ENCODE measurements around the gene FADS3.

The FADS3 gene, protein sequence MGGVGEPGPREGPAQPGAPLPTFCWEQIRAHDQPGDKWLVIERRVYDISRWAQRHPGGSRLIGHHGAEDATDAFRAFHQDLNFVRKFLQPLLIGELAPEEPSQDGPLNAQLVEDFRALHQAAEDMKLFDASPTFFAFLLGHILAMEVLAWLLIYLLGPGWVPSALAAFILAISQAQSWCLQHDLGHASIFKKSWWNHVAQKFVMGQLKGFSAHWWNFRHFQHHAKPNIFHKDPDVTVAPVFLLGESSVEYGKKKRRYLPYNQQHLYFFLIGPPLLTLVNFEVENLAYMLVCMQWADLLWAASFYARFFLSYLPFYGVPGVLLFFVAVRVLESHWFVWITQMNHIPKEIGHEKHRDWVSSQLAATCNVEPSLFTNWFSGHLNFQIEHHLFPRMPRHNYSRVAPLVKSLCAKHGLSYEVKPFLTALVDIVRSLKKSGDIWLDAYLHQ

DNA sequence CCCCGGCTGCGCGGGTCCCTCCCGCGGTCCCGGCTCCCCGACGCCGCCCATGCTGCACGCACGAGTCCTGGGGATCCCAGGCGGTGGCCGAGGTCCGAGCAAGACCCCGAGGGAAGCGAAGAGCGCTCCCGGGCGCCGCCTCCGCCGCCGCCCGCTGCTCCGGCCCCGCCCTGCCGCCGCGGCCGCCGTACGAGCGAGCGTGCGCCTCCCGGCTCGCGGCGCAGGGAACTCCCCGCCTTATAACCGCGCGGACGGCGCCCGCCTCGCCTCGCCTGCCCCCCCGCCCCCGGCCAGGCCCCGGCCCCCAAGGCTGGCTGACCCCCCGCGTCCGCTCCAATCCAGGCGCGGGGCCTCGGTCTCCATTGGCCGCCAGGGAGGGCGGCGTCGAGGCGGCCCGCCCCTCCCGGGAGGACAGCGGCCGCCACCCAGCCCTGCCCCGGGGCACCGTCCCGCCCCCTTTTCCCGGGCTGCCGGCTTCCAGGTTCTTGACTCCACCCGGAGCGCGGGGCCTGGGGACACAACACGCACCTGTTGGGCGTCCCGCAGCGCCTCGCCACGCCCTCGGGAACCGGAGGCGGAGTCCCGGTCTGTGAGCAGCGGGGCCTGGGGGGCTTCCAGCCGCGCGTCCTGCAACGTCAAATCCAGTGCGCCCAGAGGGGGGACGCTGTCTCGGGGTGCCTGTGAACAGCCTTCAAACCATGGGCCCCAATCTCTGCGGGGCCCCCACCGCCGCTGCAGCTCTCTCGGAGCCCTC is at the start of gene FADS3:
Gene FADS3 (minus strand): TSS at position 215 of the 754 bp plus-strand sequence. CDS start 164 bp downstream, at position 51.
- no peak for DNase-seq (ENCODE audit: low read depth)

DNA sequence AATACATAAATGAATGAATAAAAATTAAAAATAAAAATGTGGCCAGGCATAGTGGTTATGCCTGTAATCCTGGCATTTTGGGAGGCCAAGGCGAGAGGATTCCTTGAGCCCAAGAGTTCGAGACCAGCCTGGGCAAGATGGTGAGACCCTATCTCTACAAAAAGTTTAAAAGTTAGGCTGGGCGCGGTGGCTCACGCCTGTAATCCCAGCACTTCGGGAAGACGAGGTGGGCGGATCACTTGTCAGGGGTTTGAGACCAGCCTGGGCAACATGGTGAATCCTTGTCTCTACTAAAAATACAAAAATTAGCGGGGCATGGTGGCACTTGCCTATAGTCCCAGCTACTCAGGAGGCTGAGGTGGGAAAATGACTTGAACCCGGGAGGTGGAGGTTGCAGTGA is 49.1 kb upstream of the FADS3 start:
- DNase-seq (ENCODE audit: low read depth) = no peak

DNA sequence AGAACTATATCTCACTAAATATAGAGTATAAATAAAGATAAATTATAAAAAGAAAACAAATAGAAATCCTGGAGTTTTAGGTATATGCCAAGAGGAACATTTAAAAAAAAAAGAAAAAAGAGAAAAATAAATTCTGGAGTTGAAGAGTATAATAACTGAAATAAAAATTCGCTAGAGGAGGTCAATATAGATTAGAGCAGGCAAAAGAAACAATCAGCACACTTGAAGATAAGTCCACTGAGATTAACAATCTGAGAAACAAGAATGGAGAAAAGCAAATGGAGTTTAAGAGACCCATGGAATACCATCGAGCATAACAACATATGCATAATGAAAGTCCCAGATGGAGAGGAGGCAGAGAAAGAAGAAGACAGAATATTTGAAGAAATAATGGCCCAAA is 44.5 kb upstream of the FADS3 start:
- no peak for DNase-seq (ENCODE audit: low read depth)

DNA sequence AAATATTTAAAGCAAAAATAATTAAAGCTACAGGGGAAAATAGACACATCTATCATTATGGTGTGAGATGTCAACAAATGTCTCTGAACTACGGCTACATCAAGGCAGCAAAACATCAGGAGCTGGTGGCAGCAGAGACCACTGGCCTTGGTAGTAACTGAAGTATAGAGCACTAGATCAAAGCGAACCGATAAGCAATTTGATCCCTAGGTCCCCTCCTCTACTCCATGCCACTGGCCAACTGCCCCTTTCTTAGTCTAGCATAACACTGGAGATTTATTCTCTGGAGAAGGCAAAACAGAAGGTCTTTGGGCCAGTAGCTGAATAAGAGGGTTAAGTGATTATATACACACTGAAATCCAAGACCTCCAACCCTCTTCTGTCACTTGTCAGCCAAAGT is 39.6 kb upstream of the FADS3 start:
- no peak for DNase-seq (ENCODE audit: low read depth)

DNA sequence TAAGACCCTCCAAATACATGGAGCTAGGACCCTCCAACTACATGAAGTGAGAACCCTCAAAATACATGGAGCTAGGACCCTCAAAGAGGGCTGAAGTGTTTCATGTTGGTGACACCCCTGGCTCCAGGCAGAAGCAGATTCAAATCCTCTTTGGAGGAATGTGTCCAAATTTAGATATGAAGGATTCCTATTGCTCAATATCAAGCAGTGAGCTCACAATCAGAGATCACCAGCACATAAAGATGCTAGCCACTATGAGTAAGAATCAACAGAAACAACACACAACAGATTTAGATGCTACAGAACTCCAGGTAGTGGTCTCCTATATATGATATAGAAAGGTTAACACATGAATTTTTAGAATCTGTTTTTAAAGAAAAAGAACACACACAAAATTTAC is 37.3 kb upstream of the FADS3 start:
- no peak for DNase-seq (ENCODE audit: low read depth)

DNA sequence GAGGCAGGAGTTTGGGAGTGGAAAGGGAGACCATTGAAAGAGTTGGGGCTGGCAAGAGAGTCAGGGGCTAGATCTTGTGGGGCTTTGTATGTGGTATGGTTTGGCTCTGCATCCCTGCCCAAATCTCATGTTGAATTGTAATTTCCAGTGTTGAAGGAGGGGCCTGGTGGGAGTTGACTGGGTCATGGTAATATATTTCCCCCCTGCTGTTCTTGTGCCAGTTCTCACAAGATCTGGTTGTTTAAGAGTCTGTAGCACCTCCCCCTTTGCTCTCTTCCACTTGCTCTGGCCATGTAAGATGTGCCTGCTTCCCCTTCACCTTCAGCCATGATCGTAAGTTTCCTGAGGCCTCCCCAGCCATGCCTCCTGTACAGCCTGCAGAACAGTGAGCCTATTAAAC is 36.2 kb upstream of the FADS3 start:
- DNase-seq (ENCODE audit: low read depth) = no peak

DNA sequence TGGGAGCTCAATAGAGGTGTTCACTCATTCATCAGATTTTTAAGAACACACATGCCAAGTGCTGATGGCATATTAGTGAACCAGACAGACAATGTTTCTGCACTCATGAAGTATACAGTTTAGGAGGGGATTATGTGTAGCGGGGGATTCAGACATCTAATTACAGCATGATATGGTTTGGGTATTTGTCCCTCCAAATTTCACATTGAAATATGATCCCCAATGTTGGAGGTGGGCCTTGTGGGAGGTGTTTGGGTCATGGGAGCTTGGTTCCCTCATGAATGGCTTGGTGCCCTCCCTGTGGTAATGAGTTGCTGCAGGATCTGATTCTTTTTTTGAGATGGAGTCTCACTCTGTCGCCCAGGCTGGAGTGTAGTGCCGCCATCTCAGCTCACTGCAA is 34.9 kb upstream of the FADS3 start:
- no peak for DNase-seq (ENCODE audit: low read depth)

DNA sequence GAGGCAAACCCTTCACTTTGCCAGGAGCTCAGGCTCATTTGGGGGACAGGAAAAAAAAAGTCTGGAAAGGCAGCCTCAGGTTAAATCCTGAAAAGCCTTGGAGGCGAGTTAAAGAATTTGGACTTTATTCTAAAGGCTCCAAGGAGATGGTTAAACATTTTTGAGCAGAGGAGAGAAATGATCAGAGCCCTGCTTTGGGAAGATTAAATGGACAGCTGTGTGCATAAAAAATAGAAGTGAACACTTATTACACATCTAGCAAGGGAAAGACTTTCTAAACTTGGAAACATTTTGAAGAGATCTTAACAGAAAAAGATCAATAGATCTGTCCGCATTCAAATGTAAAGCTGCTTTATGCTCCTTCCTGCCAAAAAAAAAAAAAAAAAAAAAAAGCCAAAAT is 34.4 kb upstream of the FADS3 start:
- no peak for DNase-seq (ENCODE audit: low read depth)

DNA sequence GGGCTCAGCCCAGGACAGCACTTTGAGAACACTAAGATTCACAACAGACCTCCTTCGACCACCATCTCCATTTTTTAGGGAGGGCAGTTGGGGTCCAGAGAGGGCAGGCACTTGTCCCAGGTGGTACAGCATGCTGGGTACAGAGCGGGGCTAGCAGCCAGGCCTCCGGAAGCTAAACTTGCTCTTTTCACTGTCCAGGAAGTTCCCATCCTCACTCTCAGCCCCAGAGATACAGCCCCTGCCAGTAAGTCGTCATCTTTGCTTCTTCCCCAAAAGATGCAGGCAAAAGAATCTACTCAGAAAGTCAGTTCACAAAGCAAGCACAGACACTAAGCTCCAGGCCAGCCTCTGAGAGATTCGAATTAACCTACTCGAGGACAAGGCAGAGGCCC is 32.7 kb upstream of the FADS3 start:
- DNase-seq (ENCODE audit: low read depth) = no peak

DNA sequence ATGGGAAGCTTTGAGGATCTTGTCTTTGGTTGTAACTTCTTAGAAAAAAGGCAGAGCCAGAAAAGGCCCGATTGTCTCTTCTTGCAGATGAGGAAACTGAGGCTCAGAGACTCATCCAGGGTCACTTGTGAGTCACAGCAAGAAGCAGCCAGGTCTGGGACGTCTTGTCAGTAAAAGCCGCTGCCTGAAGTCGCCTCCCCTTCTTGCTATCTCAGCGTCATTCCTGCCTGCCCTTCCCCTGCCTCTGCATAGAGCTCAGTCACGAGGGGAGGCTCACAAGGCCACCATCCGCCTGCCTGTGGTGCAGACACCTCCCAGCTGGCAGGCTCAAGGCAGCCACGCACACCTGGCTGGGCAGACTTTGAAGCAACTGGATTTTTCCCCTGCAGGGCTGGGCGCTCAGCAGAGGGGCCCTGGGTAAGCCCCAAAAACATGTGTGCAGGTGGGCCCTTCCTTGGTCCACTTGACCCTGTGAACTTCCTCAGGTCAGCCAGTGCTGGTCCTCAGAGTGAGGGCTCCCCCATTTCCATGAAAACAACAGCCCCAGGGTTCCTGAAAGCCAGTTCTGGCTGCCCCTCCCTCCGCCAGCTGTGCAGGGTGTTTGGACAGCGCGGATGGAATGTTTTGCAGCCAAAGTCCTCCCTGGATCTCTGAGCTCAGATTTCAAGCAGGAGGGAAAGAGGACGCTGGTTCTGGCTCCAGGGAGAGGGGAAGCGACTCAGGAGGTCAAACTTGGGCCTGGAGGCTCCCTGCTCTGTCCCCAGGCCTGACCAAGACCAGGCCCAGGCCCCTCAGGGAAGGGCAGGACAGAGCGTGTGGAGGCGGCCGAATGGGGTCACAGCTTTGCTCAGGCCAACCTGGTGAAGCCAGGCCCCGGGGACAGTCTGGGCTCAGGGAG is 32.1 kb upstream of the FADS3 start:
- DNase-seq (ENCODE audit: low read depth) = no peak

DNA sequence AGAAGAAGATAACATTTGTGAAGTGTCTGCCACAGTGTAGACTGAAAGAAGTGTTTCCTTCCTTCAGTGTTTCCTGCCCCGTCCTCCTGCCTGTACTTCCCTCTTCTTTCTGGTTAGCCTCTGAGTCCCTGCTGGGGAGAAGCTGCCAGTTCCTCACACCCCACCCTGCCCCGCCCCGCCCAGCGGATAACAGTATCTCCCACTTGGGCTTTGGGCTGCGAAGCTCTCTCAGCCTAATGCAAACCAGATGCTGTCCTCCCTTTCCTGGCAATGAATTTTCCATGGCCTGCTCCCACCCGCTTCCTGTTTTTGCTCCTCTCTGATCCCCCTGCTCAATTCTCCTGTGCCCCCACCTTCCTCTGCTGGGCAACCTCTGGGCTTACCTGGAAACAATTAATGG is 31.2 kb upstream of the FADS3 start:
- DNase-seq (ENCODE audit: low read depth) = peak; percentile 11

DNA sequence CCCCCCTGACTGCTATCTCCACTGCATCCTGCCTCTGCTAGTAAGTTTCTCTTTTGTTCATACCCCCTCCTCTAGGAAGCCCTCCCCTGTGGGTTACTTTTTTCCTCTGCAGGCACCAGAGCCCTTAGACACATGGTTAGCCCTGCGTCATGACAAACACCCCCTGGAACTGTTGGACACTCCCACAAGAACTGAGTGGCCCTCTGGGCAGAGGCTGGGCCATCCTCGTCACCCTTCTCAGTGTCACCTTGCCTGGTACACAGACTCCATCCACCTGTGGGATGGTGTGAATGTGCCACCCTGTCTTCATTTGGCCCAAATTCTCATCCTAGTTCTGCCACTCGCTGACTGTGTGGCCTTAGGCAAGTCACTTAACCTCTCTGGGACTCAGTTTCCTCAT is 30.1 kb upstream of the FADS3 start:
- no peak for DNase-seq (ENCODE audit: low read depth)

DNA sequence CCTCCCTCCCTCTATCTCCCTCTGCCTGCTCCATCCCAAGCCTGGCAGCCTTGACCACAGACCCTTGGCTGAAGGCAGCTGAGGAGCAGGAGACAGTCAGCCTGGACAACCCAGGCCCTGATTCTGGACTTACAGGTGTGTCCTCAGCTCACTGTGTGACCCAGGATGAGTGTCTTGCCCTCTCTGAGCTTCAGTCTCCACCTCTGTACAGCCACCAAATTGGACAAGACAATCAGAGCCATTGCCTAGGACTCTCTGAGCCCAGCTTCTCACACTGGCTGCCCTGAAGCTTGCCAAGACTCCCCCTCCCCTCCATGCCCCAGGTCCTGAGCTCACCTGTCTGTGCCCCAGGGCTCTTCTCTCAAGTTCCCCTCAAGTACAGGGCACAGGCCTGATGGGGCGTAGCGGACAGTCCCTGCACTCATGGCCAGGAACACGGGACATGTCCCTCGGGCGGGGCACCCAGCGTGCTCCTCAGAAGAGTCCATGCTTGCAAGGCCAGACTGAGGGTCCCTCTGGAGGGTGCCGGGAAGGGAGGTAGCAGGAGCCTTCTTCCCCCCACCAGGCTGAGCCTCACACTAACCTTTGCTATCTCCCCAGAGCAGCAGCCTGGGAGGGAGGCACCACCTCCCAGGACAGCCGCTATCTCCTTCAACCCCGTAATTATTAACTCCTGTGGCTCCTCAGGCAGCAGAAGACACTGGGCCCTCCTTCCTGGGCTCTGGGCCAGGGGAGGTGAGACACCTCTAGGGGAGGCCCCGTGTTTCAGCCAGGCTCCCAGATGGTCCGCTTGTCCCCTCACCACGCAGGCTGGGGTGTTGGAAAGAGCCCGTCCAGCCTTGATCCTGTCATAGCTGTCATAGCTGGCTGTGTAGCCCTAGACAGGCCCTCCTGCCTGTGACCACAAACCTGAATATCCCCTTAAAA is 28.6 kb upstream of the FADS3 start:
- DNase-seq (ENCODE audit: low read depth) = no peak

DNA sequence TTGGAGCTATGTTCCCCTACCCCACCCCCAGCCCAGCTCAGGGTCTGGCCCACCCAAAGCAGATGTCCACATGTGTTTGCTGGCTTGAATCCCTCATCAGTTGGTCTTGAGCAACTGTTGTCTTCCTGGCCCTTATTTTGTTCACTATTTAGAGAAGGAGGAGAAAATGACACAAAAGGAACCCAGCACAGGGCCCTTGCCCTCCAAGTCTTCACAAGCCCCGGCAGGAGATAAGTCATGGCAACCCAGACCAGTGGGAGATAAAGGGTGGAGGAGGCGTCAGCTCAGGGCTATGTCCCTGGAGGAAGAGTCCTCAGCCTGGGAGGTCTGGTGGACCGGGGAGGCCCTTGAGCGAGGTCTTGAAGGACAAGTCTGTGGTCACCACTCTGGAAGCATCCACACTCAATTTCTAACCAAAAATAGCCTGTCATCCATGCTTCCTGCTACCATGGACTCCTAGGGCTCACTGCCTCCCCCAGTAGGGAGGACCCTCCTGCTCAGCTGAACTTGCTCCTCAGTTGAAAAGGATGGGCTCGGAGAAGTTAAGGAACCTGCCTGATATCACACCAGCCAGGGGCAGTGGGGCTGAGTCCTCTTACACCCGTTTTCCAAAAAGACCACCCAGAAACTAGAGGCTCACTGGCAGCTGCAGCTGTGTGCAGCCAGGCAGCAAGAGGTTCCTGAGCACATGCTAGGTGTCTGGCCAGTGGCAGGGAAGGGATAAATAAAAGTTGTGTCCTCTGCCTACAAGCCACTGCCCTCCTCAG is 27.8 kb upstream of the FADS3 start:
- no peak for DNase-seq (ENCODE audit: low read depth)

DNA sequence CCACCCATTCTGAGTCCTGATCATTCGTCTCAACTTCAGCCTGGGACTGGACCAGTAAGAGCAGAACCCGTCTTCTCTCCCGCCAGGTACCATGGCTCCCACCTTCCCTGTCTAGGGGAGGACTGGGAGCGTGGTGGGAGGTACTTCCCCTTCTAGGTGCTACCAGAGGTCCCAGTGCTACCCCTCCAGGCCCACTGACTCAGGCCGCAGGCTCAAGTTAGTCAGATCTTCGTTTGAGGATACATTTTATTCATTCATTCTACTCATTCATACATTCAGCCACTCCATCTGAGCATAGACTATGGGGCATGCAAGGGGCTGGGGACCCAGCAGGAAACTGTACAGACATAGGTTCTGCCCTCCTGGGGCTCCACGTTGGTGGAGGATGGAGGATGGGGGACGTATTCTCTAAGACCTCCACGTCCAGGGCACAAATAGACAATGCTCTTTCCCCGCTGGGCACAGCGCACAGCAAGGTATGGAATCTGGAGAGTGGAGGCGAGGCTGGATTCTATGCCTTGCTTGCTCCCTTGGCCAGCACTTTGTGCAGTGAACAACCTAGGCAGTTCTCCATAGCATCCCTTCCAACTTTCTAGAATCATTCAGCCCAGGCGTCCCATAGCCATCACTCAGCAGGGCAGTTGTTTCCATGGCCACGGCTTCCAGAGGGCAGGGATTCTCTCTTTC is 27.0 kb upstream of the FADS3 start:
- no peak for DNase-seq (ENCODE audit: low read depth)

DNA sequence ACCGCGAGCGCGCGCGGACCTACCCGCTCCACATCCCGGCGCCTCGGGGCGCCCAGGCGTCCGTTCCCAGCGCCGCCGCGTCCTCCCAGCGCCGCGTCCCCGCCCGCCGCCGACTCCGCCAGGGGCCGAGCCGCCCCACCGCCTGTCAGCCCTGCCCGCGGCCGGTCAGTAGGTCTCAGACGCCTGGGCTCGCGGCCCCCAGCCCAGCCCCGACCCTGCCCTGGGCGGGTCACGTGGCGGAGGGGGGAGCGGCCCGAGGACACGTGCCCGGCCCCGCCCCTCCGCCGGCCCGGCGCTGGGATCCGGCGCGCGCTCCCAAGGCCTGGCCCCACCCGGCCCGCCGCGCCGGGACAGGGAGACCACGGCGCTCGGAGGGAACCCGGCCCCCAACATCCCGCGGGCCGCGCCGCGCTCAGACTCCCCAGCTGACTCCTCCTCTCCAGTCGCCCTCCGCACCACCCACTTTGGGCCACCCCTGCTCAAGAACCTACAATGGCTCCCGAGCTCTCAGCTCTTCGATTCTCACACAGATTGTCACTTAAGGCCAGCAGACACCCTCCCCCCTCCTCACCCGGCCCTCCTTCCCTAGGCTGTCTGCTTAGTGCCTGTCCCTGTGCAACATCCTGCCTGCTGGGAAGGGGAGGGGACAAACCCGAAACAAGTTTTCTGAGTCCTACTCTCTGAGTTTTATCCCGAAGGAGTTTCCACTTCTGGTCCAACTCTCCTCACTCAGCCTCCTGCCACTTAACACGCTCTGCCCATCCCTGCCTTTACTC is 26.2 kb upstream of the FADS3 start, which contains the start of gene RAB3IL1:
Gene RAB3IL1 (minus strand): TSS at position 233 of the 776 bp plus-strand sequence. CDS start 199 bp downstream, at position 34.
- no peak for DNase-seq (ENCODE audit: low read depth)

DNA sequence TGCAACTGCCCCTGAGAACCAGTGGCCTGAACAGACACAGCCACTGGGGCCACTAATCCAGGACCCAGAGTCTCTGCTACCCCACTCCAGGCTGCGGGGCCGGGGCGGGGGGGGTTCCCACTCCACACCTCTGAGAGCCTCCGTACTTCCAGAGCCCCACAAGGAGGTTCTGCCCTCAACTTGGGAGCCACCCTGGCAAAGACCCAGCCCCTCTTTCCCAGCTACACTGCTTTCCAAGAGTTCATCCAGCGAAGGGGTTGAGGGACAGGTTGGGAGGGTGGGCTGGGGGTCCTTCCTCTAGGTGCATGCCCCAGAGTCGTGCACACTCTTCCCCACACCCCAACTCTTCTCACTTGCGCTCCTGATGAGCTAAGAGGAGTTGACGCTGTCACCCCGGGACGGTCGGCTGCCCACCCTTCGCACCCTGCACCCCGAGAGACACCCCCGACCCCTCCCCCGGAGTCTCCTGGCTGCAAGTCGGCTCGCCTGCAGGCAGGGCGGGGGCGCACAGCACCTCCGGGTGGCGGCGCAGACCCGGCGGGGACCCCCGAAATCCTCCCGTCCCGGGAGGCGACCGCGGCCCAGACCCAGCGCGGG is 25.5 kb upstream of the FADS3 start:
- DNase-seq (ENCODE audit: low read depth) = no peak

DNA sequence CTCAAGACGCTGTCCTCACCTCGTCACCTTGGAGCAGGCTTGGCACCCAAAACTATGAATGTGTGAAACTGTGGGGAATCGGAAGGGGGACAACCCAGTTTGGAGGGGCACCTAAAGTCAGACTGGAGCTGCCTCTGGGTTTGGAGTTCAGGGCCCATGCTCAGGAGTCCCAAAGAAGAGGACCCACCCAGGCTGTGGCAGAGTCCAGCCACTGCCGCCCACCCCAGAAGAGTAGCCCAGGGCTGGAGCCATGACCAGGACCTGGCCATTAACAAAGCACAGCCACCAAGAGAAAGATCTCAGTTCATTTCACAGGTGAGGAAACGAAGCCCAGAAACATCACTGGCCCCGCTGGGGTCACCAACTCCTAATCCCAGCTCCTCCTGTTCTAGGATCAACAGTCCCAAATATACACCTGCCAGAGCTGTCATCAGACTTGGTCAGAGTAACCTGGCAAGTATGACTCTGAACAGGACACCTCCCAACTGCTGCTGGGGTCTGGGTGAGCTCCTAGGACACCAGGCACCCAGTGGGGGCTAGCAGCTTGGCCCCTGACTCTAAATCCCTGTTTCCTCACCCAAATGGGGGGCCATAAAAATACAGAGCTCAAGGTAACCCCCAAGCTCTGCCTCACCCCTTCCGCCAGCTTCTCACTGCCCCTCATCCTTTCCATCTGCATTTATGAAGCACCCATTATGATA is 23.3 kb upstream of the FADS3 start:
- no peak for DNase-seq (ENCODE audit: low read depth)

Measured in non-pigmented ciliary epithelial cell (primary cell).